ENCODE measurements around the gene DEGS2.
"Not testable (repeated sequence)": the region's sequence is repeated elsewhere in the genome, so short reads cannot be mapped to it uniquely, and the experiment has no call there.

- not testable (repeated sequence) for TF ChIP-seq ZNF883 (CRISPR knock-in tag; IDR thresholded peaks at IDR 0.05; ENCODE audit: not compliant biosample characterization); EZH2 (conservative IDR thresholded peaks at IDR 0.05; ENCODE audit: low read depth, low read length); PRDM10 (CRISPR knock-in tag; IDR thresholded peaks at IDR 0.05; ENCODE audit: low read depth); GTF2F1 (IDR thresholded peaks at IDR 0.05; ENCODE audit: low read length); MZF1 (CRISPR knock-in tag; IDR thresholded peaks at IDR 0.05; ENCODE audit: borderline replicate concordance); SYNCRIP (IDR thresholded peaks at IDR 0.05; ENCODE audit: insufficient read depth, low read depth, low read length); CHD2 (IDR thresholded peaks at IDR 0.05; ENCODE audit: low read depth, low read length); MAZ (IDR thresholded peaks at IDR 0.05; ENCODE audit: borderline replicate concordance, low read depth, low read length); MAZ (CRISPR knock-in tag; IDR thresholded peaks at IDR 0.05; ENCODE audit: low read depth); NBN (conservative IDR thresholded peaks at IDR 0.05); RXRA (CRISPR knock-in tag; IDR thresholded peaks at IDR 0.05)
- TF ChIP-seq, protein P1, sequence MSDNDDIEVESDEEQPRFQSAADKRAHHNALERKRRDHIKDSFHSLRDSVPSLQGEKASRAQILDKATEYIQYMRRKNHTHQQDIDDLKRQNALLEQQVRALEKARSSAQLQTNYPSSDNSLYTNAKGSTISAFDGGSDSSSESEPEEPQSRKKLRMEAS (IDR thresholded peaks at IDR 0.05) = not testable (repeated sequence)
- TF ChIP-seq, protein P2, sequence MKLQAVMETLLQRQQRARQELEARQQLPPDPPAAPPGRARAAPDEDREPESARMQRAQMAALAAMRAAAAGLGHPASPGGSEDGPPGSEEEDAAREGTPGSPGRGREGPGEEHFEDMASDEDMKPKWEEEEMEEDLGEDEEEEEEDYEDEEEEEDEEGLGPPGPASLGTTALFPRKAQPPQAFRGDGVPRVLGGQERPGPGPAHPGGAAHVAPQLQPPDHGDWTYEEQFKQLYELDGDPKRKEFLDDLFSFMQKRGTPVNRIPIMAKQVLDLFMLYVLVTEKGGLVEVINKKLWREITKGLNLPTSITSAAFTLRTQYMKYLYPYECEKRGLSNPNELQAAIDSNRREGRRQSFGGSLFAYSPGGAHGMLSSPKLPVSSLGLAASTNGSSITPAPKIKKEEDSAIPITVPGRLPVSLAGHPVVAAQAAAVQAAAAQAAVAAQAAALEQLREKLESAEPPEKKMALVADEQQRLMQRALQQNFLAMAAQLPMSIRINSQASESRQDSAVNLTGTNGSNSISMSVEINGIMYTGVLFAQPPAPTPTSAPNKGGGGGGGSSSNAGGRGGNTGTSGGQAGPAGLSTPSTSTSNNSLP (IDR thresholded peaks at IDR 0.05; ENCODE audit: low read depth, low read length) = not testable (repeated sequence)
- TF ChIP-seq, protein P3, sequence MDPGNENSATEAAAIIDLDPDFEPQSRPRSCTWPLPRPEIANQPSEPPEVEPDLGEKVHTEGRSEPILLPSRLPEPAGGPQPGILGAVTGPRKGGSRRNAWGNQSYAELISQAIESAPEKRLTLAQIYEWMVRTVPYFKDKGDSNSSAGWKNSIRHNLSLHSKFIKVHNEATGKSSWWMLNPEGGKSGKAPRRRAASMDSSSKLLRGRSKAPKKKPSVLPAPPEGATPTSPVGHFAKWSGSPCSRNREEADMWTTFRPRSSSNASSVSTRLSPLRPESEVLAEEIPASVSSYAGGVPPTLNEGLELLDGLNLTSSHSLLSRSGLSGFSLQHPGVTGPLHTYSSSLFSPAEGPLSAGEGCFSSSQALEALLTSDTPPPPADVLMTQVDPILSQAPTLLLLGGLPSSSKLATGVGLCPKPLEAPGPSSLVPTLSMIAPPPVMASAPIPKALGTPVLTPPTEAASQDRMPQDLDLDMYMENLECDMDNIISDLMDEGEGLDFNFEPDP (CRISPR knock-in tag; conservative IDR thresholded peaks at IDR 0.05) = not testable (repeated sequence)
Observed at GRCh38 chr14:100157548-100158232, 1.8 kb downstream of the DEGS2 start.

All from HepG2 (cell line).